Psoas muscle (tissue), 8 donors: ENCODE data around the gene ZBTB4. TPM values are rescaled to one million over a fixed set of nuclear protein-coding genes. Genes with fewer than 3 reads are reported as not detected.

Experiments used
- ATAC-seq, 4 donors: fragments of 200-7000 bp; cut with Tn5 transposase; one replicate each; pipeline ENCODE4 v1.9.1; 2020; ENCODE audit warnings: moderate library complexity in 3 of 4, mild to moderate bottlenecking in 2 of 4
- DNase-seq, 2 donors: peaks; one replicate each; pipeline ENCODE4 v3.0.0-alpha.2; 2020
- H3K27ac ChIP-seq: fragments of 200-600 bp; one replicate; pipeline ENCODE4 v1.8.0; 2022
- H3K27me3 ChIP-seq, 3 donors: fragments of 200-600 bp in 1 of 3; one replicate each; pipeline versions ENCODE4 v1.6.1 to v1.8.0; 2013 to 2022; ENCODE audit warnings: low read length in 2 of 3, mild to moderate bottlenecking in 2 of 3, moderate library complexity in 1 of 3; ENCODE audit not compliant: insufficient read depth in 3 of 3
- H3K36me3 ChIP-seq, 2 donors: fragments of 200-600 bp in 1 of 2; one replicate each; pipeline versions ENCODE4 v1.6.1 to v1.8.0; 2013 to 2022; ENCODE audit warnings: low read depth in 1 of 2, mild to moderate bottlenecking in 1 of 2, moderate library complexity in 1 of 2; ENCODE audit not compliant: insufficient read depth in 1 of 2
- H3K4me1 ChIP-seq: fragments of 200-600 bp; one replicate; pipeline ENCODE4 v1.8.0; 2022
- H3K4me3 ChIP-seq: fragments of 200-600 bp; one replicate; pipeline ENCODE4 v1.8.0; 2022; ENCODE audit warnings: mild to moderate bottlenecking
- H3K9me3 ChIP-seq: fragments of 200-600 bp; one replicate; pipeline ENCODE4 v1.8.0; 2022
- CTCF ChIP-seq: fragments of 200-600 bp; IDR thresholded peaks from one replicate; pipeline ENCODE4 v1.8.0; 2022; ENCODE audit warnings: antibody characterized with exemption
- WGBS, 3 donors: extraction: QIAGEN DNeasy Blood & Tissue Kit; methylation state at CpG; one replicate each; pipeline versions ENCODE4 v1.1.6 to v1.1.7; 2013; 5-methylcytosine and 5-hydroxymethylcytosine counted together
- intact Hi-C, 2 donors: fragments of 100-400 bp; cut with DNase I; formaldehyde crosslinking; loops; one replicate each; pipeline versions ENCODE4 v1.11.0 to v1.14.2; 2022
- polyA plus RNA-seq, 3 donors: library from polyadenylated mRNA; stranded (reverse); fragments of 200-250 nt; gene quantifications; one replicate each; pipeline ENCODE4 v1.2.3, GENCODE V29; 2013
- total RNA-seq, 4 donors: library from RNA; stranded (reverse); fragmentation: NEBNext Ultra II Directional in 2 of 4; extraction: Animal tissue kit (Norgen Biotek cat#: 25700) in 2 of 4; gene quantifications; one replicate each; pipeline versions ENCODE4 v1.2.1 to v1.2.4, GENCODE V29; 2021 to 2023
- donor health status: healthy with polysubstance abuse.
- donor health status: DM: no; HTN: no; CAD: no; lungs with moderate emphysema.
- donor health status: Bipolar disorder and iron deficiency.
- donor health status: healthy.
- donor health status: DM: yes; HTN: yes; CAD: no.
- donor health status: DM: no; HTN: no; CAD: no.
- donor health status: DM: no; HTN: no; CAD: no.
- donor health status: DM: yes; HTN: yes; CAD: no.

ZBTB4 gene
- total and polyA plus RNA-seq, 7 donors, result 10.3 to 43.2 (median 29.3) TPM

- DNase-seq (peak in 1 of 2 donors; percentile 46), ATAC-seq (peak in 1 of 4 donors; percentile 10)
- Histone ChIP-seq H3K27me3 (no peaks in the 10 kb centered on the region), H3K27ac (no peak overlapping the region), H3K9me3 (no peaks in the 10 kb centered on the region), H3K4me3 (no peak overlapping the region), H3K4me1 (no peaks in the 10 kb centered on the region), H3K36me3 (peaks cover 0 to 5% of the 10 kb centered on the region in 2 donors)
- no peak for TF ChIP-seq CTCF
- intact Hi-C loops, result no loop called here
- WGBS, 3 donors, result 79 to 85% (median 83%) methylated on average over 6 of the region's 6 CpGs
Observed at GRCh38 chr17:7413346-7413985, 66.0 kb downstream of the ZBTB4 start.

GRCh38 chr17:7411427-7411750 lies 68.0 kb downstream of the ZBTB4 start:
- 89 to 98% (median 94%) methylated on average over 8 of the region's 8 CpGs for WGBS, 3 donors

GRCh38 chr17:7410634-7411426 lies 68.6 kb downstream of the ZBTB4 start:
- Histone ChIP-seq H3K4me3 (no peak overlapping the region), H3K27ac (no peak overlapping the region), H3K9me3 (no peaks in the 10 kb centered on the region), H3K27me3 (no peaks in the 10 kb centered on the region), H3K36me3 (peaks cover 0 to 5% of the 10 kb centered on the region in 2 donors), H3K4me1 (no peaks in the 10 kb centered on the region)
- no peak for ATAC-seq
- intact Hi-C loops, result no loop called here
- TF ChIP-seq CTCF, result no peak
- DNase-seq, result no peak
- WGBS, 3 donors, result 87 to 93% (median 90%) methylated on average over 25 of the region's 25 CpGs

More at GRCh38 chr17:7411427-7411750, 68.0 kb downstream of the ZBTB4 start:
- no peak for TF ChIP-seq CTCF
- H3K4me3 ChIP-seq, result no peak overlapping the region
- ATAC-seq (no peak), DNase-seq (no peak)
- H3K27ac ChIP-seq, result no peak overlapping the region
- no peaks in the 10 kb centered on the region for H3K27me3 ChIP-seq
- intact Hi-C loops, result no loop called here
- H3K4me1 ChIP-seq, result no peaks in the 10 kb centered on the region
- H3K36me3 ChIP-seq, result peaks cover 0 to 5% of the 10 kb centered on the region in 2 donors
- no peaks in the 10 kb centered on the region for H3K9me3 ChIP-seq

- ATAC-seq (no peak), DNase-seq (no peak)
- H3K4me3 ChIP-seq, result no peak overlapping the region
- H3K9me3 ChIP-seq, result no peaks in the 10 kb centered on the region
- H3K36me3 ChIP-seq, result peaks cover 0 to 3% of the 10 kb centered on the region in 2 donors
- 90 to 94% (median 93%) methylated on average over 6 of the region's 6 CpGs for WGBS, 3 donors
- no peak for TF ChIP-seq CTCF
- no peak overlapping the region for H3K27ac ChIP-seq
- H3K27me3 ChIP-seq, result no peaks in the 10 kb centered on the region
- no peaks in the 10 kb centered on the region for H3K4me1 ChIP-seq
- intact Hi-C loops, result no loop called here
Observed at GRCh38 chr17:7409716-7410115, 69.7 kb downstream of the ZBTB4 start.

Other genes with a start within 250 kb of the ZBTB4 start
Only the 30 nearest of the 40 such genes appear.
- gene SLC2A4, start 197.9 kb downstream of the ZBTB4 start, total RNA-seq, result 100 to 1,000 TPM in 3 of 4 donors, 10 to 100 TPM in 1; 50.9 to 257 (median 139) TPM
- 100 to 1,000 TPM in 1 of 3 donors, 10 to 100 TPM in 2; 19.4 to 127 (median 33.8) TPM for gene SLC2A4, start 197.9 kb downstream of the ZBTB4 start, polyA plus RNA-seq
- gene YBX2, start 185.0 kb downstream of the ZBTB4 start, total RNA-seq, result 1 to 10 TPM in 1 of 4 donors, under 1 TPM in 3; 0.37 to 1.0 (median 0.75) TPM
- gene YBX2, start 185.0 kb downstream of the ZBTB4 start, polyA plus RNA-seq, result 1 to 10 TPM in 1 of 3 donors, under 1 TPM in 2; 0.14 to 1.8 (median 0.21) TPM
- gene EIF5A, start 172.0 kb downstream of the ZBTB4 start, total RNA-seq, result 100 to 1,000 TPM; 293 to 730 (median 567) TPM
- 1,000 to 10,000 TPM in 1 of 3 donors, 100 to 1,000 TPM in 2; 468 to 1,107 (median 518) TPM for gene EIF5A, start 172.0 kb downstream of the ZBTB4 start, polyA plus RNA-seq
- 100 to 1,000 TPM in 1 of 4 donors, 10 to 100 TPM in 3; 71.8 to 101 (median 82.5) TPM for gene GPS2, start 164.3 kb downstream of the ZBTB4 start, total RNA-seq
- 100 to 1,000 TPM; 139 to 197 (median 146) TPM for gene GPS2, start 164.3 kb downstream of the ZBTB4 start, polyA plus RNA-seq
- gene NEURL4, start 150.3 kb downstream of the ZBTB4 start, total RNA-seq, result 10 to 100 TPM; 24.0 to 53.8 (median 32.6) TPM
- 10 to 100 TPM; 20.7 to 38.7 (median 22.9) TPM for gene NEURL4, start 150.3 kb downstream of the ZBTB4 start, polyA plus RNA-seq
- 10 to 100 TPM; 12.2 to 20.7 (median 15.7) TPM for gene ACAP1, start 143.1 kb downstream of the ZBTB4 start, total RNA-seq
- 10 to 100 TPM in 1 of 3 donors, 1 to 10 TPM in 2; 1.9 to 11.9 (median 2.4) TPM for gene ACAP1, start 143.1 kb downstream of the ZBTB4 start, polyA plus RNA-seq
- 1 to 10 TPM; 4.5 to 5.2 (median 5.1) TPM for gene KCTD11, start 127.5 kb downstream of the ZBTB4 start, total RNA-seq
- gene KCTD11, start 127.5 kb downstream of the ZBTB4 start, polyA plus RNA-seq, result 10 to 100 TPM in 1 of 3 donors, 1 to 10 TPM in 2; 2.9 to 13.2 (median 9.9) TPM
- gene TMEM95, start 124.5 kb downstream of the ZBTB4 start, total RNA-seq, result not detected
- gene TMEM95, start 124.5 kb downstream of the ZBTB4 start, polyA plus RNA-seq, result not detected
- under 1 TPM; 0.56 to 0.86 (median 0.78) TPM for gene TNK1, start 98.5 kb downstream of the ZBTB4 start, total RNA-seq
- 1 to 10 TPM in 1 of 3 donors, under 1 TPM in 2; 0.57 to 1.7 (median 0.98) TPM for gene TNK1, start 98.5 kb downstream of the ZBTB4 start, polyA plus RNA-seq
- 10 to 100 TPM; 13.9 to 16.2 (median 15.1) TPM for gene PLSCR3, start 85.1 kb downstream of the ZBTB4 start, total RNA-seq
- gene PLSCR3, start 85.1 kb downstream of the ZBTB4 start, polyA plus RNA-seq, result 10 to 100 TPM; 16.6 to 20.5 (median 18.7) TPM
- gene TMEM256, start 75.5 kb downstream of the ZBTB4 start, total RNA-seq, result 10 to 100 TPM; 47.1 to 80.4 (median 53.5) TPM
- 10 to 100 TPM; 62.4 to 75.4 (median 69.7) TPM for gene TMEM256, start 75.5 kb downstream of the ZBTB4 start, polyA plus RNA-seq
- gene NLGN2, start 71.8 kb downstream of the ZBTB4 start, total RNA-seq, result 10 to 100 TPM in 1 of 4 donors, 1 to 10 TPM in 3; 6.5 to 11.5 (median 7.4) TPM
- 1 to 10 TPM; 2.8 to 3.1 (median 2.9) TPM for gene NLGN2, start 71.8 kb downstream of the ZBTB4 start, polyA plus RNA-seq
- gene SPEM1, start 59.3 kb downstream of the ZBTB4 start, total RNA-seq, result not detected
- gene SPEM1, start 59.3 kb downstream of the ZBTB4 start, polyA plus RNA-seq, result under 1 TPM in 1 of 3 donors, not detected in 2; 0.06 TPM
- gene SPEM2, start 54.0 kb downstream of the ZBTB4 start, total RNA-seq, result not detected
- under 1 TPM in 1 of 3 donors, not detected in 2; 0.03 TPM for gene SPEM2, start 54.0 kb downstream of the ZBTB4 start, polyA plus RNA-seq
- gene SPEM3, start 50.8 kb downstream of the ZBTB4 start, total RNA-seq, result not detected
- under 1 TPM in 1 of 3 donors, not detected in 2; 0.01 TPM for gene SPEM3, start 50.8 kb downstream of the ZBTB4 start, polyA plus RNA-seq
- gene TMEM102, start 44.2 kb downstream of the ZBTB4 start, total RNA-seq, result under 1 TPM; 0.41 to 0.95 (median 0.68) TPM
- 1 to 10 TPM in 2 of 3 donors, under 1 TPM in 1; 0.84 to 3.2 (median 1.7) TPM for gene TMEM102, start 44.2 kb downstream of the ZBTB4 start, polyA plus RNA-seq
- 10 to 100 TPM in 3 of 4 donors, 1 to 10 TPM in 1; 2.7 to 21.1 (median 10.1) TPM for gene FGF11, start 40.1 kb downstream of the ZBTB4 start, total RNA-seq
- gene FGF11, start 40.1 kb downstream of the ZBTB4 start, polyA plus RNA-seq, result 1 to 10 TPM; 2.0 to 4.4 (median 3.7) TPM
- gene CHRNB1, start 34.6 kb downstream of the ZBTB4 start, total RNA-seq, result 100 to 1,000 TPM; 107 to 190 (median 147) TPM
- gene CHRNB1, start 34.6 kb downstream of the ZBTB4 start, polyA plus RNA-seq, result 100 to 1,000 TPM in 1 of 3 donors, 10 to 100 TPM in 2; 73.0 to 118 (median 91.7) TPM
- gene SLC35G6, start 1.8 kb upstream of the ZBTB4 start, total RNA-seq, result not detected
- under 1 TPM in 1 of 3 donors, not detected in 2; 0.05 TPM for gene SLC35G6, start 1.8 kb upstream of the ZBTB4 start, polyA plus RNA-seq
- gene POLR2A, start 4.7 kb upstream of the ZBTB4 start, total RNA-seq, result 10 to 100 TPM; 42.7 to 74.3 (median 56.9) TPM
- gene POLR2A, start 4.7 kb upstream of the ZBTB4 start, polyA plus RNA-seq, result 10 to 100 TPM in 2 of 3 donors, 1 to 10 TPM in 1; 8.0 to 68.7 (median 15.0) TPM
- gene TNFSF12, start 69.4 kb upstream of the ZBTB4 start, total RNA-seq, result 10 to 100 TPM; 14.3 to 23.4 (median 15.6) TPM
- gene TNFSF12, start 69.4 kb upstream of the ZBTB4 start, polyA plus RNA-seq, result 10 to 100 TPM; 10.2 to 18.9 (median 13.8) TPM
- 1 to 10 TPM; 4.0 to 5.4 (median 4.5) TPM for gene TNFSF13, start 79.1 kb upstream of the ZBTB4 start, total RNA-seq
- 1 to 10 TPM; 2.8 to 4.3 (median 3.1) TPM for gene TNFSF13, start 79.1 kb upstream of the ZBTB4 start, polyA plus RNA-seq
- gene SENP3, start 82.3 kb upstream of the ZBTB4 start, total RNA-seq, result 10 to 100 TPM; 24.0 to 40.7 (median 38.3) TPM
- 10 to 100 TPM; 44.1 to 90.5 (median 76.1) TPM for gene SENP3, start 82.3 kb upstream of the ZBTB4 start, polyA plus RNA-seq
- gene CD68, start 100.0 kb upstream of the ZBTB4 start, total RNA-seq, result 10 to 100 TPM; 15.8 to 38.4 (median 26.4) TPM
- gene CD68, start 100.0 kb upstream of the ZBTB4 start, polyA plus RNA-seq, result 100 to 1,000 TPM in 1 of 3 donors, 10 to 100 TPM in 2; 16.5 to 298 (median 21.8) TPM
- 10 to 100 TPM; 19.3 to 40.6 (median 34.1) TPM for gene MPDU1, start 104.2 kb upstream of the ZBTB4 start, total RNA-seq
- gene MPDU1, start 104.2 kb upstream of the ZBTB4 start, polyA plus RNA-seq, result 100 to 1,000 TPM in 1 of 3 donors, 10 to 100 TPM in 2; 53.6 to 147 (median 77.8) TPM
- under 1 TPM; 0.19 to 0.71 (median 0.28) TPM for gene SOX15, start 110.5 kb upstream of the ZBTB4 start, total RNA-seq
- under 1 TPM; 0.11 to 0.20 (median 0.17) TPM for gene SOX15, start 110.5 kb upstream of the ZBTB4 start, polyA plus RNA-seq
- 100 to 1,000 TPM; 105 to 120 (median 114) TPM for gene FXR2, start 135.3 kb upstream of the ZBTB4 start, total RNA-seq
- 100 to 1,000 TPM in 1 of 3 donors, 10 to 100 TPM in 2; 88.2 to 164 (median 92.1) TPM for gene FXR2, start 135.3 kb upstream of the ZBTB4 start, polyA plus RNA-seq
- gene SAT2, start 148.2 kb upstream of the ZBTB4 start, total RNA-seq, result 10 to 100 TPM; 60.7 to 70.4 (median 66.2) TPM
- gene SAT2, start 148.2 kb upstream of the ZBTB4 start, polyA plus RNA-seq, result 100 to 1,000 TPM; 105 to 112 (median 108) TPM
- gene SHBG, start 150.5 kb upstream of the ZBTB4 start, total RNA-seq, result 1 to 10 TPM in 1 of 4 donors, under 1 TPM in 3; 0.19 to 1.6 (median 0.55) TPM
- gene SHBG, start 150.5 kb upstream of the ZBTB4 start, polyA plus RNA-seq, result under 1 TPM; 0.26 to 0.53 (median 0.45) TPM
- gene ATP1B2, start 171.3 kb upstream of the ZBTB4 start, total RNA-seq, result 1 to 10 TPM in 2 of 4 donors, under 1 TPM in 2; 0.78 to 5.7 (median 1.3) TPM
- gene ATP1B2, start 171.3 kb upstream of the ZBTB4 start, polyA plus RNA-seq, result 1 to 10 TPM in 1 of 3 donors, under 1 TPM in 2; 0.36 to 1.0 (median 0.51) TPM